IMR-90 (cell line): ENCODE results near the gene ADAMTS9. TPM values are rescaled to one million over a fixed set of nuclear protein-coding genes. Genes with fewer than 3 reads are reported as not detected.

Source experiments
- ATAC-seq: fragments of 200-7000 bp; cut with Tn5 transposase; 2 replicates; pipeline ENCODE4 v1.9.1; 2020; ENCODE audit warnings: low read depth, mild to moderate bottlenecking, moderate library complexity
- BruUV-seq: library from RNA; stranded (reverse); fragments of 400-500 nt; replicated peaks from 2 replicates; lab custom pipeline; 2021; lab: Mats Ljungman, UMichigan
- CTCF ChIA-PET: fragments of 300-600 bp; formaldehyde crosslinking; extraction: SDS; loops from one replicate; lab custom pipeline; 2021; ENCODE audit warnings: antibody characterized with exemption; lab: Yijun Ruan, JAX
- POLR2A ChIA-PET: fragments of 300-600 bp; sonication (Branson Sonifier 250); formaldehyde crosslinking; loops from one replicate; lab custom pipeline; 2022; ENCODE audit warnings: antibody characterized with exemption; ENCODE audit not compliant: unreplicated experiment; lab: Charles Lee
- DNase-seq: peaks from one replicate; pipeline ENCODE4 v3.0.0; 2013
- H2AFZ ChIP-seq: replicated peaks from 2 replicates; pipeline ENCODE3; 2013; ENCODE audit warnings: low read length, mild to moderate bottlenecking; ENCODE audit not compliant: poor library complexity
- H2AK5ac ChIP-seq: 2 replicates; pipeline ENCODE4 v1.6.1; 2013; ENCODE audit warnings: low read depth, low read length, inconsistent platforms
- H2AK9ac ChIP-seq: replicated peaks from 2 replicates; pipeline ENCODE3; 2013; ENCODE audit warnings: mild to moderate bottlenecking, low read depth, low read length, moderate library complexity; ENCODE audit not compliant: poor library complexity
- H2BK120ac ChIP-seq: 2 replicates; pipeline ENCODE4 v1.6.1; 2013; ENCODE audit warnings: low read depth, low read length, inconsistent platforms
- H2BK15ac ChIP-seq: 3 replicates; pipeline ENCODE4 v1.6.1; 2013; ENCODE audit warnings: low read depth, low read length, inconsistent platforms
- H2BK20ac ChIP-seq: 2 replicates; pipeline ENCODE4 v1.6.1; 2013; ENCODE audit warnings: low read depth, mild to moderate bottlenecking, inconsistent platforms, low read length, moderate library complexity
- H2BK5ac ChIP-seq: 2 replicates; pipeline ENCODE4 v1.6.1; 2013; ENCODE audit warnings: mild to moderate bottlenecking, low read depth, low read length, inconsistent platforms; ENCODE audit not compliant: poor library complexity, severe bottlenecking
- H3K14ac ChIP-seq: replicated peaks from 2 replicates; pipeline ENCODE4 v1.6.1; 2013; ENCODE audit warnings: low read depth, low read length, inconsistent platforms
- H3K18ac ChIP-seq: 2 replicates; pipeline ENCODE4 v1.6.1; 2013; ENCODE audit warnings: low read depth, low read length, control low read depth
- H3K23ac ChIP-seq: 2 replicates; pipeline ENCODE4 v1.6.1; 2013; ENCODE audit warnings: low read depth, low read length, inconsistent platforms
- H3K27ac ChIP-seq: 2 replicates; pipeline ENCODE4 v1.5.1; 2013; ENCODE audit warnings: mild to moderate bottlenecking, control low read depth, low read length; ENCODE audit not compliant: insufficient read depth
- H3K27me3 ChIP-seq: 2 replicates; pipeline ENCODE4 v1.6.1; 2013; ENCODE audit warnings: low read length; ENCODE audit not compliant: control insufficient read depth, insufficient read depth
- H3K36me3 ChIP-seq: 2 replicates; pipeline ENCODE4 v1.6.1; 2013; ENCODE audit warnings: low read length, mixed read lengths; ENCODE audit not compliant: control insufficient read depth, insufficient read depth
- H3K4ac ChIP-seq: 2 replicates; pipeline ENCODE4 v1.6.1; 2013; ENCODE audit warnings: low read depth, low read length, inconsistent platforms
- H3K4me1 ChIP-seq: 2 replicates; pipeline ENCODE4 v1.6.1; 2013; ENCODE audit warnings: low read length, mixed read lengths; ENCODE audit not compliant: control insufficient read depth, insufficient read depth
- H3K4me2 ChIP-seq: 2 replicates; pipeline ENCODE4 v1.6.1; 2013; ENCODE audit warnings: low read depth, mild to moderate bottlenecking, control low read depth, low read length, moderate library complexity
- H3K4me3 ChIP-seq: 2 replicates; pipeline ENCODE4 v1.5.1; 2013; ENCODE audit warnings: low read depth, mild to moderate bottlenecking, control low read depth, low read length, moderate library complexity; ENCODE audit not compliant: insufficient read depth
- H3K56ac ChIP-seq: 2 replicates; pipeline ENCODE4 v1.6.1; 2013; ENCODE audit warnings: low read length, inconsistent platforms; ENCODE audit not compliant: insufficient read depth; ENCODE audit errors: extremely low read depth
- H3K79me1 ChIP-seq, 2 experiments: 2 replicates each; pipeline ENCODE4 v1.6.1; 2013; ENCODE audit warnings: low read length in 2 of 2, inconsistent platforms in 1 of 2, low read depth in 1 of 2
- H3K9ac ChIP-seq: 2 replicates; pipeline ENCODE4 v1.6.1; 2013; ENCODE audit warnings: low read depth, low read length, control low read depth
- H3K9me1 ChIP-seq: 2 replicates; pipeline ENCODE4 v1.6.1; 2013; ENCODE audit warnings: low read length, inconsistent platforms; ENCODE audit not compliant: insufficient read depth
- H3K9me3 ChIP-seq: 2 replicates; pipeline ENCODE4 v1.6.1; 2013; ENCODE audit warnings: low read length; ENCODE audit not compliant: control insufficient read depth, insufficient read depth
- H4K20me1 ChIP-seq: 2 replicates; pipeline ENCODE4 v1.6.1; 2013; ENCODE audit warnings: low read length, inconsistent platforms; ENCODE audit not compliant: insufficient read depth
- H4K5ac ChIP-seq: 2 replicates; pipeline ENCODE4 v1.6.1; 2013; ENCODE audit warnings: mild to moderate bottlenecking, low read depth, low read length, control low read depth
- H4K8ac ChIP-seq, 2 experiments: 2 replicates each; pipeline ENCODE4 v1.6.1; 2013; ENCODE audit warnings: low read depth in 2 of 2, low read length in 2 of 2, control low read depth in 1 of 2, inconsistent platforms in 1 of 2
- H4K91ac ChIP-seq: 2 replicates; pipeline ENCODE4 v1.6.1; 2013; ENCODE audit warnings: low read depth, low read length, inconsistent platforms; ENCODE audit not compliant: insufficient read depth
- CEBPB ChIP-seq: IDR thresholded peaks from 2 replicates; pipeline ENCODE4 v1.6.1; 2012; ENCODE audit warnings: low read depth, low read length, improper control_type of control experiment
- ELK1 ChIP-seq: fragments of 150-350 bp; IDR thresholded peaks from 2 replicates; pipeline ENCODE4 v1.6.1; 2016; ENCODE audit warnings: low read depth, mild to moderate bottlenecking, low read length, moderate library complexity, borderline replicate concordance
- MAFK ChIP-seq: IDR thresholded peaks from 2 replicates; pipeline ENCODE4 v1.6.1; 2012; ENCODE audit warnings: low read depth, low read length, improper control_type of control experiment
- MXI1 ChIP-seq: IDR thresholded peaks from 2 replicates; pipeline ENCODE4 v1.6.1; 2012; ENCODE audit warnings: low read depth, mild to moderate bottlenecking, low read length, moderate library complexity, borderline replicate concordance
- RAD21 ChIP-seq: IDR thresholded peaks from 2 replicates; pipeline ENCODE4 v1.6.1; 2012; ENCODE audit warnings: low read length, improper control_type of control experiment
- RFX5 ChIP-seq: IDR thresholded peaks from 2 replicates; pipeline ENCODE4 v1.8.0; 2012; ENCODE audit warnings: low read depth, mild to moderate bottlenecking, low read length, moderate library complexity
- SMC3 ChIP-seq: fragments of 150-350 bp; IDR thresholded peaks from 2 replicates; pipeline ENCODE4 v1.6.1; 2016; ENCODE audit warnings: low read depth, mild to moderate bottlenecking, antibody characterized with exemption, low read length, moderate library complexity
- USF2 ChIP-seq: fragments of 150-350 bp; IDR thresholded peaks from 2 replicates; pipeline ENCODE4 v1.6.1; 2017; ENCODE audit warnings: mild to moderate bottlenecking, antibody characterized with exemption, low read length, low read depth
- WGBS, 2 experiments: methylation state at CpG; one replicate each; pipeline versions ENCODE4 v1.1.5 to v1.1.7; 2013; ENCODE audit warnings: missing lambda C conversion rate in 2 of 2; ENCODE audit not compliant: insufficient read length in 1 of 2; ENCODE audit errors: extremely low coverage in 2 of 2; 5-methylcytosine and 5-hydroxymethylcytosine counted together
- dilution Hi-C: fragments of 300-500 bp; cut with HindIII; formaldehyde crosslinking; loops from one replicate; pipeline ENCODE4 v1.14.3; 2018; ENCODE audit warnings: low sequenced_read_pairs; ENCODE audit not compliant: unreplicated experiment
- in situ Hi-C: fragments of 300-500 bp; cut with MboI; formaldehyde crosslinking; loops from 3 replicates; pipeline ENCODE4 v1.14.3; 2019; ENCODE audit warnings: low sequenced_read_pairs, inconsistent platforms, mixed read lengths
- intact Hi-C: fragments of 100-400 bp; cut with micrococcal nuclease; formaldehyde crosslinking; loops from 2 replicates; pipeline ENCODE4 v1.10.0; 2022
- polyA plus RNA-seq, 3 experiments: library from polyadenylated mRNA; depleted of rRNA; stranded (reverse); fragments of >200 nt; gene quantifications; 2 replicates each; pipeline ENCODE4 v1.2.3, GENCODE V29; 2012; ENCODE audit warnings: low replicate concordance in 1 of 3
- total RNA-seq: library from RNA; depleted of rRNA; stranded (reverse); fragments of >200 nt; gene quantifications from 2 replicates; pipeline ENCODE4 v1.2.3, GENCODE V29; 2012

The ADAMTS9 gene
- total and polyA plus RNA-seq, 2 of the 4 experiments (the other 2 are of a cell fraction): 0.55 to 1.1 TPM

GRCh38 chr3:64475037-64475436 lies 212.8 kb downstream of the ADAMTS9 start:
- BruUV-seq: no TSS peak
- TF ChIP-seq USF2: no peak
- no peak for TF ChIP-seq SMC3
- no peak for TF ChIP-seq RAD21
- TF ChIP-seq CEBPB: no peak
- TF ChIP-seq ELK1: no peak
- TF ChIP-seq MXI1: no peak
- TF ChIP-seq MAFK: no peak
- TF ChIP-seq RFX5: no peak
- Histone ChIP-seq H3K36me3 (no peaks in the 10 kb centered on the region), H3K4ac (no peak overlapping the region), H3K9me1 (no peaks in the 10 kb centered on the region), H2AFZ (no peak overlapping the region), H3K23ac (no peak overlapping the region), H4K91ac (no peak overlapping the region), H3K18ac (no peak overlapping the region), H2AK5ac (no peak overlapping the region), H2AK9ac (no peak overlapping the region), H3K27me3 (no peaks in the 10 kb centered on the region; the same call in 1 of the 2 replicates), H2BK120ac (no peak overlapping the region), H3K27ac (no peak overlapping the region), H4K8ac (no peak overlapping the region), H4K5ac (no peak overlapping the region), H3K14ac (no peak overlapping the region), H3K79me1 (no peaks in the 10 kb centered on the region), H3K4me3 (no peak overlapping the region), H3K4me2 (no peak overlapping the region), H3K9ac (no peak overlapping the region), H3K9me3 (no peaks in the 10 kb centered on the region), H2BK20ac (no peak overlapping the region), H3K4me1 (no peaks in the 10 kb centered on the region), H3K56ac (no peak overlapping the region), H2BK15ac (no peak overlapping the region), H4K20me1 (no peaks in the 10 kb centered on the region), H2BK5ac (no peak overlapping the region)
- POLR2A ChIA-PET: no interaction called here
- dilution Hi-C loops: no loop called here
- no peak for ATAC-seq
- DNase-seq: no peak
- intact Hi-C loops: no loop called here
- CTCF ChIA-PET: interaction anchor here (1.3 to 1.4 kb wide), 2 partner anchors 12 to 13 kb away, joined by 4 read pairs; no protein-coding TSS in a partner anchor
- in situ Hi-C loops: no loop called here
- WGBS, 2 experiments: no CpG with 5 or more reads among the region's 1 CpG
